Activated CD8-positive, alpha-beta T cell treated with anti-CD3 and anti-CD28 coated beads for 36 hours (primary cell): ENCODE measurements around the gene ANLN. TPM values are rescaled to one million over a fixed set of nuclear protein-coding genes. Genes with fewer than 3 reads are reported as not detected.

Source experiments
- ATAC-seq: fragments of 200-7000 bp; cut with Tn5 transposase; one replicate; pipeline ENCODE4 v1.10.0; 2021; ENCODE audit warnings: mild to moderate bottlenecking, moderate library complexity
- CTCF ChIA-PET: fragments of 350-600 bp; sonication (Branson Sonifier 250); formaldehyde crosslinking; loops from one replicate; lab custom pipeline; 2021; ENCODE audit warnings: antibody characterized with exemption; lab: Charles Lee
- POLR2A ChIA-PET: fragments of 350-600 bp; sonication (Branson Sonifier 250); formaldehyde crosslinking; loops from one replicate; lab custom pipeline; 2021; ENCODE audit warnings: antibody characterized with exemption; lab: Charles Lee
- DNase-seq: peaks from one replicate; pipeline ENCODE4 v3.0.0-alpha.2; 2020
- H3K27ac Mint-ChIP-seq: one replicate; pipeline ENCODE4 v1.8.0; 2021; ENCODE audit warnings: mild to moderate bottlenecking, mixed read lengths
- H3K27me3 Mint-ChIP-seq: one replicate; pipeline ENCODE4 v1.8.0; 2021; ENCODE audit warnings: mixed read lengths
- H3K36me3 Mint-ChIP-seq: one replicate; pipeline ENCODE4 v1.8.0; 2021; ENCODE audit warnings: low read depth, mixed read lengths
- H3K4me1 Mint-ChIP-seq: one replicate; pipeline ENCODE4 v1.8.0; 2021; ENCODE audit warnings: low read depth, mixed read lengths
- H3K4me3 Mint-ChIP-seq: one replicate; pipeline ENCODE4 v1.8.0; 2021; ENCODE audit warnings: mild to moderate bottlenecking, moderate library complexity, mixed read lengths
- H3K9me3 Mint-ChIP-seq: one replicate; pipeline ENCODE4 v1.8.0; 2021; ENCODE audit warnings: mixed read lengths
- CTCF ChIP-seq: fragments of 200-600 bp; IDR thresholded peaks from one replicate; pipeline ENCODE4 v1.8.0; 2022; ENCODE audit warnings: antibody characterized with exemption, mild to moderate bottlenecking
- intact Hi-C: fragments of 100-400 bp; cut with micrococcal nuclease; formaldehyde crosslinking; loops from one replicate; pipeline ENCODE4 v1.10.0; 2022
- total RNA-seq, 2 experiments: library from RNA; stranded (reverse); gene quantifications; one replicate each; pipeline ENCODE4 v1.2.3, GENCODE V29; 2021

Gene ANLN
- total RNA-seq, 2 experiments from 2014 or later, result 38.1 to 45.0 TPM

GRCh38 chr7:36420307-36420706, 30.6 kb downstream of the ANLN start:
- ChIA-PET POLR2A (no interaction called here), CTCF (interaction anchor here (1.1 kb wide), 1 partner anchor 36 kb away, joined by 3 read pairs; no protein-coding TSS in a partner anchor)
- H3K4me3 Mint-ChIP-seq, result no peak overlapping the region
- H3K27ac Mint-ChIP-seq, result no peak overlapping the region
- no peaks in the 10 kb centered on the region for H3K4me1 Mint-ChIP-seq
- H3K9me3 Mint-ChIP-seq, result no peaks in the 10 kb centered on the region
- ATAC-seq (no peak), DNase-seq (no peak)
- peaks cover 37% of the 10 kb centered on the region for H3K36me3 Mint-ChIP-seq
- no peaks in the 10 kb centered on the region for H3K27me3 Mint-ChIP-seq
- intact Hi-C loops, result no loop called here
- TF ChIP-seq CTCF, result no peak

GRCh38 chr7:36422072-36422471, 32.4 kb downstream of the ANLN start:
- H3K27ac Mint-ChIP-seq, result no peak overlapping the region
- intact Hi-C loops, result no loop called here
- no peak overlapping the region for H3K4me3 Mint-ChIP-seq
- CTCF ChIA-PET, result no interaction called here
- DNase-seq (no peak), ATAC-seq (no peak)
- no peaks in the 10 kb centered on the region for H3K27me3 Mint-ChIP-seq
- POLR2A ChIA-PET, result no interaction called here
- H3K36me3 Mint-ChIP-seq, result peaks cover 34% of the 10 kb centered on the region
- H3K4me1 Mint-ChIP-seq, result no peaks in the 10 kb centered on the region
- TF ChIP-seq CTCF, result no peak
- no peaks in the 10 kb centered on the region for H3K9me3 Mint-ChIP-seq

- Mint-ChIP-seq H3K4me3 (no peak overlapping the region), H3K27ac (no peak overlapping the region), H3K27me3 (no peaks in the 10 kb centered on the region), H3K9me3 (no peaks in the 10 kb centered on the region), H3K36me3 (peaks cover 30% of the 10 kb centered on the region), H3K4me1 (no peaks in the 10 kb centered on the region)
- POLR2A ChIA-PET, result no interaction called here
- no peak for TF ChIP-seq CTCF
- no peak for DNase-seq
- intact Hi-C loops, result no loop called here
- CTCF ChIA-PET, result no interaction called here
- ATAC-seq, result no peak
These were observed 34.0 kb downstream of the ANLN start for GRCh38 chr7:36423633-36424032.

- DNase-seq, result no peak
- POLR2A ChIA-PET, result no interaction called here
- Mint-ChIP-seq H3K9me3 (no peaks in the 10 kb centered on the region), H3K4me3 (no peak overlapping the region), H3K4me1 (no peaks in the 10 kb centered on the region), H3K27ac (no peak overlapping the region), H3K27me3 (no peaks in the 10 kb centered on the region), H3K36me3 (peaks cover 39% of the 10 kb centered on the region)
- CTCF ChIA-PET, result interaction anchor here (0.7 kb wide), 1 partner anchor 11 kb away, joined by 3 read pairs; no protein-coding TSS in a partner anchor
- no peak for TF ChIP-seq CTCF
- intact Hi-C loops, result no loop called here
- no peak for ATAC-seq
These were observed 40.5 kb downstream of the ANLN start for GRCh38 chr7:36430186-36430585.

GRCh38 chr7:36430881-36431280, 41.2 kb downstream of the ANLN start:
- ATAC-seq, result no peak
- intact Hi-C loops, result no loop called here
- no peak overlapping the region for H3K4me3 Mint-ChIP-seq
- no peak for DNase-seq
- no peak overlapping the region for H3K27ac Mint-ChIP-seq
- H3K9me3 Mint-ChIP-seq, result no peaks in the 10 kb centered on the region
- no peaks in the 10 kb centered on the region for H3K4me1 Mint-ChIP-seq
- POLR2A ChIA-PET, result no interaction called here
- H3K27me3 Mint-ChIP-seq, result no peaks in the 10 kb centered on the region
- H3K36me3 Mint-ChIP-seq, result peaks cover 39% of the 10 kb centered on the region
- CTCF ChIA-PET, result interaction anchor here (0.7 to 0.8 kb wide), 2 partner anchors 10 to 11 kb away, joined by 3 read pairs; no protein-coding TSS in a partner anchor
- TF ChIP-seq CTCF, result no peak
